ENCODE measurements around the gene EEF1B2. TPM values are rescaled to one million over a fixed set of nuclear protein-coding genes. Genes with fewer than 3 reads are reported as not detected.
"Not testable (repeated sequence)": the region's sequence is repeated elsewhere in the genome, so short reads cannot be mapped to it uniquely, and the experiment has no call there.

The EEF1B2 gene
- total and polyA plus RNA-seq, 4 donors: 367 to 1,663 (median 565) TPM

DNA sequence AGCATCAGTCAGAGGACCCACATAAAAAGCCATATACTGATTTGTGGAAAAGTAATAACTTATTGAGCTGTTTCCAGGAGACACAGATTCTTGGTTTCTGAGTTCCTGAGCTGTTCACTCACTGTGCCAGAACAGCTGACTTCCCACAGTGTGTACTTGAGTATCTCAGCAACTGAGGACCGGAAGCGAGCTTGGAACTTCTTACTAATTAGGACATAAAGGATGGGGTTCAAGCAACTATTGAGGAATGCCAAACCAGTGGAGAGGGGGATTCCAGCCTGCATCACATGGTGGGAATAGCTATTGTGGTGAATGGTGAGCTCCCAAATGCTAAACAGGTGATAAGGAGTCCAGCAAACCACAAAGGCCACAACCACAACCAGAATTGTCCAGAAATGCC lies 16.4 kb downstream of the EEF1B2 start:
- 83 to 90% methylated on average over 2 of the region's 2 CpGs for WGBS, 2 donors
- H3K4me1 ChIP-seq (ENCODE audit: control insufficient read depth in 1 of 2, insufficient read depth in 2 of 2, low read length in 2 of 2): no peaks in the 10 kb centered on the region

GRCh38 chr2:206176901-206177300 lies 17.2 kb downstream of the EEF1B2 start:
- Histone ChIP-seq H3K4me1 (ENCODE audit: control insufficient read depth in 1 of 2, insufficient read depth in 2 of 2, low read length in 2 of 2) (no peaks in the 10 kb centered on the region), H3K9me3 (ENCODE audit: control insufficient read depth, low read length) (no peaks in the 10 kb centered on the region), H3K36me3 (ENCODE audit: control insufficient read depth in 1 of 2, insufficient read depth in 2 of 2, low read length in 1 of 2) (no peaks in the 10 kb centered on the region), H3K27me3 (ENCODE audit: control insufficient read depth in 1 of 2, insufficient read depth in 2 of 2, low read length in 1 of 2) (no peaks in the 10 kb centered on the region), H3K27ac (ENCODE audit: low read depth in 1 of 2, low read length in 2 of 2) (no peak overlapping the region), H3K4me3 (ENCODE audit: low read length in 2 of 2) (no peak overlapping the region)
- ATAC-seq (ENCODE audit: low FRiP score) (no peak), DNase-seq (no peak)
- intact Hi-C loops (cut with DNase I): no loop called here
- WGBS, 2 donors: 49% methylated on average over 3 of the region's 3 CpGs

More for the DNA sequence above, 16.4 kb downstream of the EEF1B2 start:
- no peak for DNase-seq
- H3K9me3 ChIP-seq (ENCODE audit: control insufficient read depth, low read length): no peaks in the 10 kb centered on the region
- H3K27me3 ChIP-seq (ENCODE audit: control insufficient read depth in 1 of 2, insufficient read depth in 2 of 2, low read length in 1 of 2): no peaks in the 10 kb centered on the region
- H3K4me3 ChIP-seq (ENCODE audit: low read length in 2 of 2): no peak overlapping the region
- H3K36me3 ChIP-seq (ENCODE audit: control insufficient read depth in 1 of 2, insufficient read depth in 2 of 2, low read length in 1 of 2): no peaks in the 10 kb centered on the region
- no peak overlapping the region for H3K27ac ChIP-seq (ENCODE audit: low read depth in 1 of 2, low read length in 2 of 2)
- intact Hi-C loops (cut with DNase I): no loop called here
- ATAC-seq (ENCODE audit: low FRiP score): no peak

DNA sequence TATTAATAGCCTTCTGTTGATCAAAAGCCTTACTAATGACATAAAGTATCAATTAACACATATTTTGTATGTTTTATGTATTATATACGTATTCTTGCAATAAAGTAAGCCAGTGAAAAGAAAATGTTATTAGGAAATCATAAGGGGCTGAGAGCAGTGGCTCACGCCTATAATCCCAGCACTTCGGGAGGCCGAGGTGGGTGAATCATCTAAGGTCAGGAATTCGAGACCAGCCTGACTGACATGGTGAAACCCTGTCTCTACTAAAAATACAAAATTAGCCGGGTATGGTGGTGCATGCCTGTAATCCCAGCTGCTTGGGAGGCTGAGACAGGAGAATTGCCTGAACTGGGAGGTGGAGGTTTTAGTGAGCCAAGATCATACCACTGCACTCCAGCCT lies 21.8 kb downstream of the EEF1B2 start:
- H3K4me1 ChIP-seq (ENCODE audit: control insufficient read depth in 1 of 2, insufficient read depth in 2 of 2, low read length in 2 of 2); DNase-seq; H3K27ac ChIP-seq (ENCODE audit: low read depth in 1 of 2, low read length in 2 of 2); H3K4me3 ChIP-seq (ENCODE audit: low read length in 2 of 2); intact Hi-C loops (cut with DNase I); H3K27me3 ChIP-seq (ENCODE audit: control insufficient read depth in 1 of 2, insufficient read depth in 2 of 2, low read length in 1 of 2); ATAC-seq (ENCODE audit: low FRiP score); H3K36me3 ChIP-seq (ENCODE audit: control insufficient read depth in 1 of 2, insufficient read depth in 2 of 2, low read length in 1 of 2); H3K9me3 ChIP-seq (ENCODE audit: control insufficient read depth, low read length): not testable (repeated sequence)
- WGBS, 2 donors: 85% methylated on average over 6 of the region's 6 CpGs

DNA sequence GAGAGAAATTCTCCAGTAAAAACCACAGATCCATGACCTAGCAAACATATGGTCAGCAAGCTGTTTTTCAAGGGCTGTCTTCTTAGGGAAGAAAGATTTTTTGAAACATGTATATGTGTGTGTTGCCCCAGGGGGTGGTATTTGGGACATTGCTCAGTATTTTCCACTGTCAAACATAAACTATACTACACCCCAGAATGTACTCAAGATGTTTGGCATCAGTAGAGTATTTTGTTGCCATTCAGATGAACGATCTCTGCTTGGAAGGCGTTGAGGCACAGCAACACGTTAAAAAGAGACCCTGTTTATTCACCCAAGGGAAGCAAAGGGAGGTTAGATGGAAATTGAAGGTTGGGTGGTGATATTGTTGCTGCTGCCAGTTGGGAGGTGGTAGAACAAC lies 30.0 kb downstream of the EEF1B2 start:
- Histone ChIP-seq H3K27ac (ENCODE audit: low read depth in 1 of 2, low read length in 2 of 2) (no peak overlapping the region), H3K27me3 (ENCODE audit: control insufficient read depth in 1 of 2, insufficient read depth in 2 of 2, low read length in 1 of 2) (no peaks in the 10 kb centered on the region), H3K36me3 (ENCODE audit: control insufficient read depth in 1 of 2, insufficient read depth in 2 of 2, low read length in 1 of 2) (no peaks in the 10 kb centered on the region), H3K9me3 (ENCODE audit: control insufficient read depth, low read length) (no peaks in the 10 kb centered on the region), H3K4me1 (ENCODE audit: control insufficient read depth in 1 of 2, insufficient read depth in 2 of 2, low read length in 2 of 2) (no peaks in the 10 kb centered on the region), H3K4me3 (ENCODE audit: low read length in 2 of 2) (no peak overlapping the region)
- DNase-seq: no peak
- intact Hi-C loops (cut with DNase I): no loop called here
- no peak for ATAC-seq (ENCODE audit: low FRiP score)
- WGBS, 2 donors: 63 to 70% methylated on average over 3 of the region's 3 CpGs

DNA sequence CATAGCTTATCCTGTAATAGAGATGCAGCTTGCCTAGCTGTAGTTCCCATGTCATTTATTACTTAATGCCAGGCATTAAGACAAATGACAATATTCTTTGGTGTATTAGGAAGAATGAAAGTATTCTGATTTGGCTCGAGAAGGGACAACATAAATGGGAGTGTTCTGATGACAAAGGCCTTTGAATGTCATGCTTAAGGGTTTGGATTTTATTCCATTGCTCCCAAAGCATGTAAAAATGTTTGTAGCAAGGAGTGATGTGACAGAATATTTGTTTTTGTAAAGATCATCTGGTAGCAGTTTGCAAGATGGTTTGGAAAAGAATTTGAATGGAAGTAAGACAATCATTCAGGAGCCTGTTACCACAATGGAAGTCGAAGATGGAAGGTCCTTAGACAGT lies 30.4 kb downstream of the EEF1B2 start:
- intact Hi-C loops (cut with DNase I): no loop called here
- WGBS, 2 donors: 69 to 77% methylated on average over 2 of the region's 2 CpGs
- H3K27me3 ChIP-seq (ENCODE audit: control insufficient read depth in 1 of 2, insufficient read depth in 2 of 2, low read length in 1 of 2): no peaks in the 10 kb centered on the region
- no peaks in the 10 kb centered on the region for H3K4me1 ChIP-seq (ENCODE audit: control insufficient read depth in 1 of 2, insufficient read depth in 2 of 2, low read length in 2 of 2)
- DNase-seq (no peak), ATAC-seq (ENCODE audit: low FRiP score) (no peak)
- H3K36me3 ChIP-seq (ENCODE audit: control insufficient read depth in 1 of 2, insufficient read depth in 2 of 2, low read length in 1 of 2): no peaks in the 10 kb centered on the region
- H3K27ac ChIP-seq (ENCODE audit: low read depth in 1 of 2, low read length in 2 of 2): no peak overlapping the region
- no peaks in the 10 kb centered on the region for H3K9me3 ChIP-seq (ENCODE audit: control insufficient read depth, low read length)
- no peak overlapping the region for H3K4me3 ChIP-seq (ENCODE audit: low read length in 2 of 2)

DNA sequence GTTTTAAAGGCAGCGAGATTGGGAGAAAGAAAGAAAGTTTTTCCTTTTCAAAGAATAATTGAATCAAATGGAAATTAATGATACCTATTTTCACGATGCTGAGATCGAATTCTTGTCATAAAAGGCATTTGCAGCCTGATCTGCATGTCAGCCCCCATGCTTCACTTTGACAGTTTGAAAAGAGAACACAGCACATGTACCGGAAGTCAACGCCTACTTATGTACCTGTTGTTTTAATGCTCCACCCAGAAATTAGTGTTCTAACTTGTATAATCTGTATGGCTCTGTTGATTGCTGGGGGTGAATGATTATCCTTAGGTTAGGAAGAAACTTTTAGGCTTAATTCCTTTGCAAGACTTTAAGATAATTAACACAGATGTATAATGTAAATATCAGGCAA lies 31.0 kb downstream of the EEF1B2 start:
- ATAC-seq (ENCODE audit: low FRiP score) (no peak), DNase-seq (no peak)
- intact Hi-C loops (cut with DNase I): no loop called here
- H3K4me3 ChIP-seq (ENCODE audit: low read length in 2 of 2): no peak overlapping the region
- no peak overlapping the region for H3K27ac ChIP-seq (ENCODE audit: low read depth in 1 of 2, low read length in 2 of 2)
- H3K4me1 ChIP-seq (ENCODE audit: control insufficient read depth in 1 of 2, insufficient read depth in 2 of 2, low read length in 2 of 2): no peaks in the 10 kb centered on the region
- 85 to 86% methylated on average over 5 of the region's 5 CpGs for WGBS, 2 donors
- H3K36me3 ChIP-seq (ENCODE audit: control insufficient read depth in 1 of 2, insufficient read depth in 2 of 2, low read length in 1 of 2): no peaks in the 10 kb centered on the region
- no peaks in the 10 kb centered on the region for H3K27me3 ChIP-seq (ENCODE audit: control insufficient read depth in 1 of 2, insufficient read depth in 2 of 2, low read length in 1 of 2)
- no peaks in the 10 kb centered on the region for H3K9me3 ChIP-seq (ENCODE audit: control insufficient read depth, low read length)

DNA sequence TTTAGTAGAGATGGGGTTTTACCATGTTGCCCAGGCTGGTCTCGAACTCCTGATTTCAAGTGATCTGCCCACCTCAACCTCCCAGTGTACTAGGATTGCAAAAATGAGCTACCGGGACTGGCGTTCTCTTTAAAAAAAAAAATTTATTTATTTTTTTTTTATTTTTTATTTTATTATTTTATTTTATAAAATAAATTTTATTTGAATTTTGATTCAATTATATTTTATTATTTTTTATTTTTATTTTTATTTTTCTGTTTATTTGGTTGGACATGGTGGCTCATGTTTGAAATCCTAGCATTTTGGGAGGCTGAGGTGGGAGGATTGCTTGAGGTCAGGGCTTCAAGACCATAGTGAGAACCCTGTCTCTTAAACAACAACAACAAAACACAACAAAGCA lies 32.5 kb downstream of the EEF1B2 start:
- Histone ChIP-seq H3K4me3 (ENCODE audit: low read length in 2 of 2) (no peak overlapping the region), H3K9me3 (ENCODE audit: control insufficient read depth, low read length) (no peaks in the 10 kb centered on the region), H3K4me1 (ENCODE audit: control insufficient read depth in 1 of 2, insufficient read depth in 2 of 2, low read length in 2 of 2) (no peaks in the 10 kb centered on the region), H3K27me3 (ENCODE audit: control insufficient read depth in 1 of 2, insufficient read depth in 2 of 2, low read length in 1 of 2) (no peaks in the 10 kb centered on the region), H3K27ac (ENCODE audit: low read depth in 1 of 2, low read length in 2 of 2) (no peak overlapping the region), H3K36me3 (ENCODE audit: control insufficient read depth in 1 of 2, insufficient read depth in 2 of 2, low read length in 1 of 2) (no peaks in the 10 kb centered on the region)
- intact Hi-C loops (cut with DNase I): no loop called here
- no peak for ATAC-seq (ENCODE audit: low FRiP score)
- 97% methylated on average over 3 of the region's 3 CpGs for WGBS, 2 donors
- no peak for DNase-seq

- intact Hi-C loops (cut with DNase I): no loop called here
- no peaks in the 10 kb centered on the region for H3K9me3 ChIP-seq (ENCODE audit: control insufficient read depth, low read length)
- H3K4me1 ChIP-seq (ENCODE audit: control insufficient read depth in 1 of 2, insufficient read depth in 2 of 2, low read length in 2 of 2): no peaks in the 10 kb centered on the region
- no peaks in the 10 kb centered on the region for H3K36me3 ChIP-seq (ENCODE audit: control insufficient read depth in 1 of 2, insufficient read depth in 2 of 2, low read length in 1 of 2)
- DNase-seq (no peak), ATAC-seq (ENCODE audit: low FRiP score) (no peak)
- H3K27ac ChIP-seq (ENCODE audit: low read depth in 1 of 2, low read length in 2 of 2): no peak overlapping the region
- H3K4me3 ChIP-seq (ENCODE audit: low read length in 2 of 2): no peak overlapping the region
- H3K27me3 ChIP-seq (ENCODE audit: control insufficient read depth in 1 of 2, insufficient read depth in 2 of 2, low read length in 1 of 2): no peaks in the 10 kb centered on the region
- WGBS, 2 donors: 64 to 70% methylated on average over 2 of the region's 2 CpGs
Observed at GRCh38 chr2:206193671-206194357, 34.1 kb downstream of the EEF1B2 start.

DNA sequence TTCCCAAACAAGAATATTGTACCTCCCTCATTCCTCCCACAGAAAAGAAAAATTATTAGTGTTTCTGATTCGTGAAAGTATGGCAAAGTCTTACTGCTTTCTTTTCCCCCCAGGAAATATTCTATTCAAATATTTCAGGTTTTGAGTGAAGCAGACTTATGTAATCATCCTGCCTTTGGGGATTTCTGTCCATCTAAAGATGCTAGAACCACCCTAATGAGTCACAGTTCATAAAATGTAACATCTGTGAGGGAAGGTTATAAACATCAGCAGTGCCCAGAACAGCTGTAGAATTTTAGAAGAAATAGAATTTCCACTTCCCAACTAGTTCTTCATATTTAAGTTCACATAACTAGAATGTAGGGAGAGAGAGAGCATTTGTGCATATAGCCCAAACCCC lies 39.0 kb downstream of the EEF1B2 start:
- Histone ChIP-seq H3K4me1 (ENCODE audit: control insufficient read depth in 1 of 2, insufficient read depth in 2 of 2, low read length in 2 of 2) (no peaks in the 10 kb centered on the region), H3K36me3 (ENCODE audit: control insufficient read depth in 1 of 2, insufficient read depth in 2 of 2, low read length in 1 of 2) (no peaks in the 10 kb centered on the region), H3K27ac (ENCODE audit: low read depth in 1 of 2, low read length in 2 of 2) (no peak overlapping the region), H3K9me3 (ENCODE audit: control insufficient read depth, low read length) (no peaks in the 10 kb centered on the region), H3K4me3 (ENCODE audit: low read length in 2 of 2) (no peak overlapping the region), H3K27me3 (ENCODE audit: control insufficient read depth in 1 of 2, insufficient read depth in 2 of 2, low read length in 1 of 2) (no peaks in the 10 kb centered on the region)
- intact Hi-C loops (cut with DNase I): no loop called here
- no peak for DNase-seq
- WGBS, 2 donors: 43% methylated on average over 1 of the region's 1 CpG
- ATAC-seq (ENCODE audit: low FRiP score): no peak

All from aorta (tissue), 5 donors.